K562 (cell line): ENCODE results near the gene ANO6.

Source experiments
- CBFA2T3 ChIP-seq: fragments of 450-650 bp; IDR thresholded peaks from 2 replicates; pipeline ENCODE4 v1.6.1; 2017
- CREM ChIP-seq: IDR thresholded peaks from 2 replicates; pipeline ENCODE4 v1.6.1; 2014; ENCODE audit warnings: antibody characterized with exemption, low read depth
- MCM5 ChIP-seq: fragments of 450-650 bp; IDR thresholded peaks from 2 replicates; pipeline ENCODE4 v1.6.1; 2016; ENCODE audit warnings: low read depth
- SREBF1 ChIP-seq: fragments of 150-350 bp; IDR thresholded peaks from 2 replicates; pipeline ENCODE4 v1.6.1; 2014; ENCODE audit warnings: antibody characterized with exemption, low read depth, low read length, borderline replicate concordance
- STAT5B ChIP-seq: fragments of 250-450 bp; sonication (Bioruptor Pico); IDR thresholded peaks from 2 replicates; pipeline ENCODE4 v1.8.0; 2021; ENCODE audit warnings: mild to moderate bottlenecking, inconsistent platforms
- ZNF347 ChIP-seq: fragments of 450-650 bp; formaldehyde crosslinking; IDR thresholded peaks from 2 replicates; pipeline ENCODE4 v1.4.0; 2020; ENCODE audit warnings: low read depth, mild to moderate bottlenecking, moderate library complexity
- TF ChIP-seq, protein P1 (sequence below): sonication (generic); formaldehyde crosslinking; IDR thresholded peaks from 2 replicates; pipeline ENCODE4 v1.5.0; 2020; ENCODE audit warnings: missing genetic modification reagents

DNA sequence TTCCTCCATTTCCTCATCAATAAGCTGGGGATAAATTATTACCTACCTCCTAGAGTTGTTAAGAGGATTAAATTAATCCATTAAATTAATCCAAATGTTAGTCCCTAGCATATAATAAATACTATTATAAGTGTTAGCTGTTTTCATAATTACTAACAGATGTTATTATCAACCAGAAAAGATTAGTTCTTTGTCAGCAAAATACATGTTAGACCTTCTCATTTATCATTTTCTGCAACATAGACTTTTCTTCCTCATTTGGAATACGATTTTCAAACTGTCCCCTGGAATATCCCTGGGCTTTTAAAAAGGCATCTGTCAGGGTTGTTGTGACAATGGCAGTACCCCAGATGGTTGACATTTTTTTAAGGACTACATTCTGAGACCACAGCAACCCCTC, 133.1 kb downstream of the ANO6 start:
- no peak for TF ChIP-seq CREM
- no peak for TF ChIP-seq MCM5
- TF ChIP-seq ZNF347 (CRISPR knock-in tag) = no peak
- TF ChIP-seq, protein P1, sequence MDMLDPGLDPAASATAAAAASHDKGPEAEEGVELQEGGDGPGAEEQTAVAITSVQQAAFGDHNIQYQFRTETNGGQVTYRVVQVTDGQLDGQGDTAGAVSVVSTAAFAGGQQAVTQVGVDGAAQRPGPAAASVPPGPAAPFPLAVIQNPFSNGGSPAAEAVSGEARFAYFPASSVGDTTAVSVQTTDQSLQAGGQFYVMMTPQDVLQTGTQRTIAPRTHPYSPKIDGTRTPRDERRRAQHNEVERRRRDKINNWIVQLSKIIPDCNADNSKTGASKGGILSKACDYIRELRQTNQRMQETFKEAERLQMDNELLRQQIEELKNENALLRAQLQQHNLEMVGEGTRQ (CRISPR knock-in tag) = no peak
- TF ChIP-seq STAT5B (CRISPR knock-in tag) = no peak
- TF ChIP-seq SREBF1 = no peak
- TF ChIP-seq CBFA2T3 = no peak
